ENCODE data around the gene PGAM4.

The PGAM4 gene

GRCh38 chrX:77966361-77966760 is 3.1 kb downstream of the PGAM4 start:
- no peak overlapping the region for H3K27ac ChIP-seq
- DNase-seq (ENCODE audit: low spot score): no peak
- TF ChIP-seq CTCF (IDR thresholded peaks at IDR 0.05): no peak
- H3K4me3 ChIP-seq: no peak overlapping the region

GRCh38 chrX:77962068-77962902 is 7.2 kb downstream of the PGAM4 start:
- Histone ChIP-seq H3K27ac (no peak overlapping the region), H3K4me3 (no peak overlapping the region)
- no peak for DNase-seq (ENCODE audit: low spot score)
- no peak for TF ChIP-seq CTCF (IDR thresholded peaks at IDR 0.05)

- DNase-seq (ENCODE audit: low spot score): no peak
- TF ChIP-seq CTCF (IDR thresholded peaks at IDR 0.05): no peak
- no peak overlapping the region for H3K27ac ChIP-seq
Measured at GRCh38 chrX:77961063-77961462, 8.4 kb downstream of the PGAM4 start.

GRCh38 chrX:77960567-77960966 is 8.9 kb downstream of the PGAM4 start:
- no peak for DNase-seq (ENCODE audit: low spot score)
- no peak overlapping the region for H3K27ac ChIP-seq
- no peak for TF ChIP-seq CTCF (IDR thresholded peaks at IDR 0.05)
- H3K4me3 ChIP-seq: no peak overlapping the region

More at GRCh38 chrX:77961063-77961462, 8.4 kb downstream of the PGAM4 start:
- H3K4me3 ChIP-seq: no peak overlapping the region

- no peak for DNase-seq (ENCODE audit: low spot score)
- H3K4me3 ChIP-seq: no peak overlapping the region
- no peak overlapping the region for H3K27ac ChIP-seq
- no peak for TF ChIP-seq CTCF (IDR thresholded peaks at IDR 0.05)
Measured at GRCh38 chrX:77953708-77954107, 15.7 kb downstream of the PGAM4 start.

- Histone ChIP-seq H3K4me3 (no peak overlapping the region), H3K27ac (no peak overlapping the region)
- no peak for TF ChIP-seq CTCF (IDR thresholded peaks at IDR 0.05)
- DNase-seq (ENCODE audit: low spot score): no peak
Measured at GRCh38 chrX:77953302-77953701, 16.1 kb downstream of the PGAM4 start.

GRCh38 chrX:77952173-77952572 is 17.3 kb downstream of the PGAM4 start:
- Histone ChIP-seq H3K27ac (no peak overlapping the region), H3K4me3 (no peak overlapping the region)
- no peak for TF ChIP-seq CTCF (IDR thresholded peaks at IDR 0.05)
- DNase-seq (ENCODE audit: low spot score): no peak

Measured in coronary artery (tissue), 2 donors.